ENCODE measurements around the gene OTX1. TPM values are rescaled to one million over a fixed set of nuclear protein-coding genes. Genes with fewer than 3 reads are reported as not detected.

The OTX1 gene
- total RNA-seq, 1 donor from 2014 or later: not detected

DNA sequence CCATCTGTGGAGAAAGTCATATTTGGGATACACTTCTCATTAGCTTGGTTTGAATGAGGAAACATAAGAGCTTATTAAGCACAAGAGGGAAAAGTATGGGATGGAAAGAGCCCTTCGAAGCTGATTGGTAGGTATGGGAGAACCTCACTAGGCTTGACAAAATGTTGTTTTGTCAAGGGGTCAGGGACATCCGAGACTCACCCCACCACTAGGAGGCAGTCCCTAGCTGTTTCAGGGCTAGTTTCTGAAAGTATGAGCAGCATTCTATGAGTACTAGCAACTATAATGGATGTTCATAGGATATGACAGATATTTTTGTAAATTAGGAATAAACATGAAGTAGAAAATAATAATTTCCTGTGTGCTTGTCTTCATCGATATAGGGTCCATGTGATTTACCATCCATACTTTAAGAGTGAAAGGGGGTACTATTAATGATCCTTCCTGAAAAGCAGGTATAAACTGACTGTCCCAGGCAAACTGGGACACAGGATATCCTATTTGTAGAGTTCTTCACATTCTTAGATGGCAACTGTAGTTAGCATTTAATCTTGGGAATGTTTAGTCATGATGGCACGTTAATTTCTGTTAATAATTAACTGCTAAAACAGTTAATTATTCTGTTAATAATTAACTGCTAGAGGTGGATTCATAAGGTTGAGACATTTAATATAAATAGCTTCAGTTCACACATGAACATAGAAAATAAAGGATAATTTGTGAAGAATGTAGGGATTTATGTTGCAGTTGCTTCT is 28.4 kb downstream of the OTX1 start:
- TF ChIP-seq, protein P1, sequence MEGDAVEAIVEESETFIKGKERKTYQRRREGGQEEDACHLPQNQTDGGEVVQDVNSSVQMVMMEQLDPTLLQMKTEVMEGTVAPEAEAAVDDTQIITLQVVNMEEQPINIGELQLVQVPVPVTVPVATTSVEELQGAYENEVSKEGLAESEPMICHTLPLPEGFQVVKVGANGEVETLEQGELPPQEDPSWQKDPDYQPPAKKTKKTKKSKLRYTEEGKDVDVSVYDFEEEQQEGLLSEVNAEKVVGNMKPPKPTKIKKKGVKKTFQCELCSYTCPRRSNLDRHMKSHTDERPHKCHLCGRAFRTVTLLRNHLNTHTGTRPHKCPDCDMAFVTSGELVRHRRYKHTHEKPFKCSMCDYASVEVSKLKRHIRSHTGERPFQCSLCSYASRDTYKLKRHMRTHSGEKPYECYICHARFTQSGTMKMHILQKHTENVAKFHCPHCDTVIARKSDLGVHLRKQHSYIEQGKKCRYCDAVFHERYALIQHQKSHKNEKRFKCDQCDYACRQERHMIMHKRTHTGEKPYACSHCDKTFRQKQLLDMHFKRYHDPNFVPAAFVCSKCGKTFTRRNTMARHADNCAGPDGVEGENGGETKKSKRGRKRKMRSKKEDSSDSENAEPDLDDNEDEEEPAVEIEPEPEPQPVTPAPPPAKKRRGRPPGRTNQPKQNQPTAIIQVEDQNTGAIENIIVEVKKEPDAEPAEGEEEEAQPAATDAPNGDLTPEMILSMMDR (IDR thresholded peaks at IDR 0.05; ENCODE audit: borderline replicate concordance): peak; percentile 23
- Histone ChIP-seq H3K4me3 (no peak overlapping the region), H3K27me3 (ENCODE audit: low read depth) (peaks cover 61% of the 10 kb centered on the region), H3K9me3 (replicated peaks) (no peaks in the 10 kb centered on the region), H3K4me1 (no peaks in the 10 kb centered on the region), H3K27ac (replicated peaks) (no peak overlapping the region), H3K36me3 (no peaks in the 10 kb centered on the region)
- intact Hi-C loops (cut with micrococcal nuclease): no loop called here
- DNase-seq: no peak

DNA sequence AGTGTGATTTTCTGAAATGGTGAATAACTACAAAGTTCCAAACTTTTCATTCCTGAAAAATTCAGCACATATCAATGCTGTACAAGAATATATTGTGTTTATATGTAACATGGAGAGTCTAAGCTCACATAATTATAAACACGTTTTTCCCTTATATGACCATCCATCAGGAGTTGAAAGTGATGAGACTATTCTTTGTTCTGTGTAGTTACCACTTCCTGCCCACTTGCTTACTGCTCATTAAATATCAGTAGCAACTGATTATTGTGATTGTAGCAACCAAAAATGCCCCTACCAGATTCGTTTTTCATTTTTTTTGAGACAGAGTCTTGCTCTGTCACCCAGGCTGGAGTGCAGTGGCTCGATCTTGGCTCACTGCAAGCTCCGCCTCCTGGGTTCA is 30.8 kb downstream of the OTX1 start:
- DNase-seq: no peak
- Histone ChIP-seq H3K9me3 (replicated peaks) (no peaks in the 10 kb centered on the region), H3K4me1 (no peaks in the 10 kb centered on the region), H3K36me3 (no peaks in the 10 kb centered on the region), H3K27me3 (ENCODE audit: low read depth) (peaks cover 40% of the 10 kb centered on the region), H3K27ac (replicated peaks) (no peak overlapping the region), H3K4me3 (no peak overlapping the region)
- TF ChIP-seq, protein P1 (IDR thresholded peaks at IDR 0.05; ENCODE audit: borderline replicate concordance): no peak
- intact Hi-C loops (cut with micrococcal nuclease): no loop called here

DNA sequence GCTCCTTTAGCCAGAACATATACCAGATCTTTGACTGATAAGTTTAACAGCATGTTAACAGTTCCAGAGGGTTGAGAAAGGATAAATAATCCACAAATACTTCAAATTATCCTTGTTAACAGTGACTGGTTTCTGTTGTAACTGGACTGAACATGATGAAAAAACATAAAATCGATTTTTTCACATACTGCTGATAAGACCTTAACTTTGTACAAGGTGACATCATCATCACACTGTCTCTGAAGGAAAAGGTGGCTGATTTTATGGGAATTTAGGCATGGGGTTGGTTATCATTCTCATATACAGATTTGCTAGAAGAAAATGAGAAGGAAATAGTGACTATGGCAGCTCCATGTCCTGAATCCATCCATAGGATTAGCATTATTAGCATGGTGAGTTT is 36.1 kb downstream of the OTX1 start:
- TF ChIP-seq, protein P1 (IDR thresholded peaks at IDR 0.05; ENCODE audit: borderline replicate concordance): no peak
- H3K4me1 ChIP-seq: no peaks in the 10 kb centered on the region
- no peak overlapping the region for H3K27ac ChIP-seq (replicated peaks)
- intact Hi-C loops (cut with micrococcal nuclease): no loop called here
- no peak overlapping the region for H3K4me3 ChIP-seq
- no peaks in the 10 kb centered on the region for H3K9me3 ChIP-seq (replicated peaks)
- no peak for DNase-seq
- no peaks in the 10 kb centered on the region for H3K36me3 ChIP-seq
- peaks cover under 1% of the 10 kb centered on the region for H3K27me3 ChIP-seq (ENCODE audit: low read depth)

DNA sequence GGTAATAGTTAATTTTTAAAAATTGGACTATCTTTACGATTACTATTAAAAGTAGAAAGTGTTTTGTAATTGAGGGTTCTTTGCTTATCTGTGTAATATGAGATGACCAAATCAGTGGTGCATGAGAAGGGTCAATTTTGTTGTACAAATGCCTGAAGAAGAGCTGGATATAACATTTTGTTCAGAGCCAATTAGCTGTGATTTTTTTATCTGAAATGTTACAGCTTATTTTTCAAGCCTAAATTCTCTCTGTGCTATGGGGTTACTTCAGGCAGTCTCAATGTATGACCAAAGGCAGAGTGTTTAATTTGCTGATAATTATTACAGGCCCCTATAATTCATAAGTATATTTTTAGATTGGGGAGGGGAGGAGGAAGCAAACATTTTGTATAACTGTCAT is 41.8 kb downstream of the OTX1 start:
- Histone ChIP-seq H3K36me3 (no peaks in the 10 kb centered on the region), H3K9me3 (replicated peaks) (peaks cover 4% of the 10 kb centered on the region), H3K4me1 (no peaks in the 10 kb centered on the region), H3K4me3 (no peak overlapping the region), H3K27me3 (ENCODE audit: low read depth) (peaks cover 9% of the 10 kb centered on the region), H3K27ac (replicated peaks) (no peak overlapping the region)
- TF ChIP-seq, protein P1 (IDR thresholded peaks at IDR 0.05; ENCODE audit: borderline replicate concordance): no peak
- DNase-seq: no peak
- intact Hi-C loops (cut with micrococcal nuclease): no loop called here

DNA sequence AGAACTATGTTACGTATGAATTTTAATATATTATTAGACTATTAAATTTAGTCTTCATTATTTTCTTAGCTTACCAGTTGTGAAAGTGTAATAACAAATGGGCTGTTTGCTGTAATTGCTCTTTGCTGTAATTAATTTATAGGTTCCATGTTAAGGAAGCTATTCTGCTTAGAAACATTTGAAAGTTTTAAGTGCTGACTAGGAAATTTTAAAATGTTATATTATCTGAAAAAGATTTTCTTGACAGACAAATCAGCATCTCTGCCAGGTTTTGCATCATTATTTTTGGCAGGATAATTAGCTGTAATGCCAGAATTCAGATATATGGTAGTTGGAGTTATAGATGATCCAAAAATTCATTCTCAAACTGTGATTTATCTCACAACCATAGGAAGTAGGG is 42.2 kb downstream of the OTX1 start:
- intact Hi-C loops (cut with micrococcal nuclease): no loop called here
- peaks cover 4% of the 10 kb centered on the region for H3K9me3 ChIP-seq (replicated peaks)
- no peak for DNase-seq
- no peak overlapping the region for H3K4me3 ChIP-seq
- H3K36me3 ChIP-seq: no peaks in the 10 kb centered on the region
- TF ChIP-seq, protein P1 (IDR thresholded peaks at IDR 0.05; ENCODE audit: borderline replicate concordance): no peak
- H3K27me3 ChIP-seq (ENCODE audit: low read depth): peaks cover 9% of the 10 kb centered on the region
- no peak overlapping the region for H3K27ac ChIP-seq (replicated peaks)
- H3K4me1 ChIP-seq: no peaks in the 10 kb centered on the region
